ENCODE results near the gene OPRD1.
"Not testable (repeated sequence)": the region's sequence is repeated elsewhere in the genome, so short reads cannot be mapped to it uniquely, and the experiment has no call there.

Gene OPRD1

DNA sequence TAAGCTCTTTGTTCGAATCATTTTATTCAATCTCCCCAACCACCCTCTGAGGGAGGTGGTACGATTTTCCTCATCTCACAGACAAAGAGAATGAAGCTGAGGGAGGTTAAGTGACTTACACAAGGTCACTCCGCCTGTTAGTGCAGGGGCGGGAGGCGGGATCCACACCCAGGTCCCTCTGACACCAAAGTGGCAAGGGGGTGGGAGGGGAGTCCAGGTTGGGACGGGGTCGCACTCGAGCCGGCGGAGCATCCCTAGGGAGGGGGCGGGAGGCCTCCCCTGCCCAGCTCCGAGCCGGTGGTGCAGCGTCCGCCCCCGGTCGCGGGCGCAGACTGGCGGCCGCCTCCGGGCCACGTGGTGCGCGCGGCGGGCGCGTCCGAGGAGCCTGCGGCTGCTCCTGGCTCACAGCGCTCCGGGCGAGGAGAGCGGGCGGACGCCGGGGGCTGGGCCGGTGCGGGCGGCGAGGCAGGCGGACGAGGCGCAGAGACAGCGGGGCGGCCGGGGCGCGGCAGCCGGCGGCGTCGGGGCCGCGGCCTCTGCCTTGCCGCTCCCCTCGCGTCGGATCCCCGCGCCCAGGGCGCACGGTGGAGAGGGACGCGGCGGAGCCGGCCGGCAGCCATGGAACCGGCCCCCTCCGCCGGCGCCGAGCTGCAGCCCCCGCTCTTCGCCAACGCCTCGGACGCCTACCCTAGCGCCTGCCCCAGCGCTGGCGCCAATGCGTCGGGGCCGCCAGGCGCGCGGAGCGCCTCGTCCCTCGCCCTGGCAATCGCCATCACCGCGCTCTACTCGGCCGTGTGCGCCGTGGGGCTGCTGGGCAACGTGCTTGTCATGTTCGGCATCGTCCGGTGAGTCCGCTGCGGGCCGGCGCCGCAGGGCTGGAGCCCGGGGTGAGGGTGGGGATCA is at the start of gene OPRD1:
TSS of gene OPRD1 (plus strand) at position 405 of the 903 bp plus-strand sequence. CDS start at position 619, 214 bp downstream.
- Histone ChIP-seq H3K4me3 (no peak within 1 kb of the TSS), H3K27ac (no peak within 1 kb of the TSS)
- DNase-seq (ENCODE audit: low spot score), result no peak
- TF ChIP-seq, protein P1, sequence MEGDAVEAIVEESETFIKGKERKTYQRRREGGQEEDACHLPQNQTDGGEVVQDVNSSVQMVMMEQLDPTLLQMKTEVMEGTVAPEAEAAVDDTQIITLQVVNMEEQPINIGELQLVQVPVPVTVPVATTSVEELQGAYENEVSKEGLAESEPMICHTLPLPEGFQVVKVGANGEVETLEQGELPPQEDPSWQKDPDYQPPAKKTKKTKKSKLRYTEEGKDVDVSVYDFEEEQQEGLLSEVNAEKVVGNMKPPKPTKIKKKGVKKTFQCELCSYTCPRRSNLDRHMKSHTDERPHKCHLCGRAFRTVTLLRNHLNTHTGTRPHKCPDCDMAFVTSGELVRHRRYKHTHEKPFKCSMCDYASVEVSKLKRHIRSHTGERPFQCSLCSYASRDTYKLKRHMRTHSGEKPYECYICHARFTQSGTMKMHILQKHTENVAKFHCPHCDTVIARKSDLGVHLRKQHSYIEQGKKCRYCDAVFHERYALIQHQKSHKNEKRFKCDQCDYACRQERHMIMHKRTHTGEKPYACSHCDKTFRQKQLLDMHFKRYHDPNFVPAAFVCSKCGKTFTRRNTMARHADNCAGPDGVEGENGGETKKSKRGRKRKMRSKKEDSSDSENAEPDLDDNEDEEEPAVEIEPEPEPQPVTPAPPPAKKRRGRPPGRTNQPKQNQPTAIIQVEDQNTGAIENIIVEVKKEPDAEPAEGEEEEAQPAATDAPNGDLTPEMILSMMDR (IDR thresholded peaks at IDR 0.05), result no peak

DNA sequence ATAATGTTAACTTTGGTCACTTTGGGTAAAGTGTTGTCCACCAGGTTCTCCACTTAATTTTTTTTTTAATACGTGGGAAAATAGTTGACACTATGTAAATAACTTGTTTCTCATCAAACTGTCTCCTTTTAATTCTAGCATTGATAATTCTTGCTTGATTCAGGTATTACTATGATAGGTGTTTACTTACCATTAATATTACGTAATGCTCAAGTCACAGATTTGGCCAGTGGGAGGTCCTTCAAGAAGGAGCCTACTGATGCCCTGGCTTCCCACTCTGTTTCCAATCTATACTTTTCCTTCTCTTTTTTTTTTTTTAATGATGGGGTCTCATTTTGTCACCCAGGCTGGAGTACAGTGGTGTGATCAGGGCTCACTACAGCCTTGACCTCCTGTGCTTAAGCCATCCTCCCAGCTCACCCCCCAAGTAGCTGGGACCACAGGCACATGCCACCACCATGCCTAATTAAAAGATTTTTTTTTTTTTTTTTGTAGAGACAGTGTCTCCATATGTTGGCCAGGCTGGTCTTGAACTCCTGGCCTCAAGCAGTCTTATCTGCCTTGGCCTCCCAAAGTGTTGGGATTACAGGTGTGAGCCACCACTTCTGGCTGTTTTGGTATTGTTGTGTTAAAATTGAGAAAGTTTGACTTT is 45.3 kb upstream of the OPRD1 start:
- no peak for DNase-seq (ENCODE audit: low spot score)
- H3K4me3 ChIP-seq, result no peak overlapping the region
- TF ChIP-seq, protein P1 (IDR thresholded peaks at IDR 0.05), result no peak
- no peak overlapping the region for H3K27ac ChIP-seq

DNA sequence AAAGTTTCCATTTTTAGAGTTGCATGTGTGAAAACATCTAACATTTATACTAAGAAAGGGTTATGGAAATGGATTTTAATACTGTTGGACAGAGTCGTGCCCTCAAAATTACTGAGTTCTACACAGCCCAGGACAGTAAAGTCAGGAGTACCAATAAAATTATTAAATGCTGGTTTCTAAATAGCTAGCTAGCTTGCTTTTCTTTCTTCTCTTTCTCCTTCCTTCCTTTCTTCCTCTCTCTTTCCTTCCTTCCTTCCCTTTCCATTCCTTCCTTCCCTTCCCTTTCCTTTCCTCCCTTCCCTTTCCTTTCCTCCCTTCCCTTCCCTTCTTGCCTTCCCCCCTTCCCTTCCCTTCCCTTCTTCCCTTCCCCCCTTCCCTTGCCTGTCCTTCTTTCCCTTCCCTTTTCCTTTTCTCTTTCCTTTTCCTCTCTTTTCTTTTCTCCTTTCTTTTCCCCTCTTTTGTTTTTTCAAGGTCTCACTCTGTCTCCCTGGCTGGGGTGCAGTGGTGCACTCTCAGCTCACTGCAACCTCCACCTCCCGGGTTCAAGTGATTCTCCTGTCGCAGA is 41.3 kb upstream of the OPRD1 start:
- TF ChIP-seq, protein P1 (IDR thresholded peaks at IDR 0.05), result no peak
- no peak for DNase-seq (ENCODE audit: low spot score)
- no peak overlapping the region for H3K4me3 ChIP-seq
- H3K27ac ChIP-seq, result no peak overlapping the region

DNA sequence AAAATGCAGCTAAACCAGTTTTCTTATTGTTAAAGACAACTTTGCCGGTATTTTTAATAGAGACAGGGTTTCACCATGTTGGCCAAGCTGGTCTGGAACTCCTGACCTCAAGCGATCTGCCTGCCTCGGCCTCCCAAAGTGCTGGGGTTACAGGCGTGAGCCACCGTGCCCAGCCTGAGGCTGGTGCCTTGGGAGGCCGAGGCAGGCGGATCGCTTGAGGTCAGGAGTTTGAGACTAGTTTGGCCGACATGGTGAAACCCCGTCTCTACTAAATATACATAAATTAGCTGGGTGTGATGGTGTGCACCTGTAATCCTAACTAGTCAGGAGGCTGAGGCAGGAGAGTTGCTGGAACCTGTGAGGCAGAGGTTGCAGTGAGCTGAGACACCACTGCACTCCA is 40.0 kb upstream of the OPRD1 start:
- not testable (repeated sequence) for H3K4me3 ChIP-seq; DNase-seq (ENCODE audit: low spot score); H3K27ac ChIP-seq

DNA sequence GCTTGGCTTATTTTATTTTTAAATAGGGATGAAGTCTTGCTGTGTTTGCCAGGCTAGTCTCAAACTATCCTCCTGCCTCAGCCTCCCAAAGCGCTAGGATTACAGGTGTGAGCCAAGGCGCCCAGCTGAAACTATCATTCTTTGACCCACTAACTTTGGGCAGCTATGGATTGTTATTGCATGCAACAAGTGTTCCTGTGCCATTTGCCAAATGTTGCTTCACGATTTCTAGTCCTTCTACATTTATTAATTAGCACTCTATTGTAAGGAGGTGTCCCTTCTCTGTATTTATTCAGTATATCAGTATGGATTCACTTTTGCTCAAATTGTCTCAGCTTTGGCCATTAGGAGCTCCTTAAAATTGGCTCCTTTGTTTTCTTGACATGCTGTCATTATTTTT is 38.9 kb upstream of the OPRD1 start:
- no peak overlapping the region for H3K27ac ChIP-seq
- H3K4me3 ChIP-seq, result no peak overlapping the region
- TF ChIP-seq, protein P1 (IDR thresholded peaks at IDR 0.05), result no peak
- no peak for DNase-seq (ENCODE audit: low spot score)

DNA sequence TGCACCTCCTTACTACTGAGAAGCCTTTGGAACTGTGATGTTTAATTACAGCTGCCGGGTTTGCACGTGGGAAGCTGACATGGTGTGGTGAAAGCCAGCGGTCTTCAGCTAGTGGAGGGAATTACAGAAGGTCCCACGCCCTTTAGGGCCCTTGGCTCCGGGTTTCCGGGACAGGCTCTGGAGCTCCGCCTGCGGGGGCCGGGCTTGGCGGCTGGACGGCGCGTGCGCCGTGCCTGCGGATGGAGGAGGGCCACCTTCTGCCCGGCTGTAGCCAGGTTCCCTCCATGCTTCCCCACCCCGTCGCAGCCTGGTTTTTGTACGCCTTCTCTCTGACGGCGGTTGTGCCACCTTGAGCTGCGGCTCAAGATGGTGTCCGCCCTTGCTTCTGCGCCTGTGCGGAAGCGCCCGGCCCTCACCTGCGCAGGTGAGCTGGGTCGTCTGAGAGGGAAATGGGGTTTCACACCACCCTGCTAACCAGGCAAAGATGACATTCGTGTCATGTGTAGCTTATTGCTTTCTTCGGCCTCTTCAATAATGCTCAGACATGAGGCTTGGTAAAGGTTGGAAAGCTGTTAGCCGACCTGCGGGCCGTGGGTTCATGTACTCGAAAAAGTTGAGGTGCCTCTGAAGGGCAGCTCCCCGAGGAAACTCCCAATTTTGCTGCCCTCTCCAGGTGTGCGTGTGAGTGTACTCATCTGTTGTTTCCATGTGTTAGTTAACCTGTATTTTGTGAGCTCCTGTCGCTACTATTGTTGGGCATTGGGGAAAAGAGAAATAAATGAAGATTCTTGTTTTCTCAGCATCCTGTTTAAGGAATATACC is 36.6 kb upstream of the OPRD1 start:
- peak; percentile 79 for DNase-seq (ENCODE audit: low spot score)
- Histone ChIP-seq H3K4me3 (peak overlapping the region; percentile 63), H3K27ac (peak overlapping the region in 1 of 2 donors; percentile 5)
- TF ChIP-seq, protein P1 (IDR thresholded peaks at IDR 0.05), result no peak

DNA sequence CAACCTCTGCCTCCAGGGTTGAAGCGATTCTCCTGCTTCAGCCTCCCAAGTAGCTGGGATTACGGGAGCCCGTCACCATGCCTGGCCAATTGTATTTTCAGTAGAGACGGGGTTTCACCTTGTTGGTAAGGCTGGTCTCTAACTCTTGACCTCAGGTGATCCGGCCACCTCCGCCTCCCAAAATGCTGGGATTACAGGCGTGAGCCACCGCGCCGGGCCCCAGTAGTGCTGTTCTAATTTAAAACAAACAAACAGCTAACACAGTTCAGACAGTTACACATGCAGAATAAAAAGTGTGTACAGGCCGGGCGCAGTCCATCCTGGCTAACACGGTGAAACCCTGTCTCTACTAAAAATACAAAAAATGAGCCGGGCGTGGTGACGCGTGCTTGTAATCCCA is 35.6 kb upstream of the OPRD1 start:
- DNase-seq (ENCODE audit: low spot score), result no peak
- TF ChIP-seq, protein P1 (IDR thresholded peaks at IDR 0.05), result no peak
- H3K4me3 ChIP-seq, result no peak overlapping the region
- H3K27ac ChIP-seq, result no peak overlapping the region
